ENCODE results near the gene SRCAP. TPM values are rescaled to one million over a fixed set of nuclear protein-coding genes. Genes with fewer than 3 reads are reported as not detected.

Gene SRCAP
- total RNA-seq, 4 donors from 2014 or later: 43.8 to 135 (median 71.3) TPM

DNA sequence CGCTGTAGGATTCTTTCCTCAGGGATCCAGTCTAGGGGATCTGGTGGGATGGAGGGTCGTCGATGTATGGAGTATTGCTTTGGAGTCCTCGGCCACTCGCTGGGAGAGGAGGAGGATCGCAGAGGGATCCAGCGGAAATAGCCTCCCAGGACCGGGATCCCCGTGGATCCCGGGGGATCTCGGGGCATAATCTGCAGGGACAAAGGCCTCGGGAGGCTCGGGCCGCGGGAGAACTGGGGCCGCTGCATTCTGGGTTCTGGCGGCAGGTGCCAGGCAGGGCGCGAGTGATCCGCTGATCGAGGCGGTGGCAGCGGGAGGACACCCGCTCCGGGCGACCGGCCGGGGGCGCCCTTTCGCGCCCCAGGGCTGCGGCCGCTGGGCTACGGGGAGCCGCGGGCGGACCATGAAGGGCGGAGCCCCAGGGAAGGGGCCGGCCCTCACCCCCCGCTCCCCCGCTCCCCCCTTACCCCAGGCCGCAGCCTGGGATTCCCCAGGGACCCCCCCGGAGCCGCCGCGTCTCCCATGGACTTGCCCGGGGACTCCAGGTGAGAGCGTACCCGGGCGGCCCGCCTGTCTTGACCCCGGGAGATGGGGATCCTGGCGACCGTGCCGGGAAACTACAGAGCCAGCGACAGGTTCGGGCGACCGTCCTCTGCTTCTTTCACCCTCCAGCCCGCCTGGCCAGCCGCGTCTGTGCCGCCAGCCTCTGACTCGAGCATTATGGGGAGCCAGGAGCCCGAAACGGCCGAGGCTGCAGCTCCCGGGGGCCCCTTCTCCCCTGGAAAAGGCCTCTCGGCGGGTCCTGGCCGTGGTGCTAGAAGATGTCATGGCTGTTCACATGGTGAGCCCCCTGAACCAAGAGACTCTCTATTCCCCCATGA, 47.6 kb upstream of the SRCAP start:
- H3K4me3 ChIP-seq: peak overlapping the region; percentile 77 to 97 (median 85)
- TF ChIP-seq, protein P1, sequence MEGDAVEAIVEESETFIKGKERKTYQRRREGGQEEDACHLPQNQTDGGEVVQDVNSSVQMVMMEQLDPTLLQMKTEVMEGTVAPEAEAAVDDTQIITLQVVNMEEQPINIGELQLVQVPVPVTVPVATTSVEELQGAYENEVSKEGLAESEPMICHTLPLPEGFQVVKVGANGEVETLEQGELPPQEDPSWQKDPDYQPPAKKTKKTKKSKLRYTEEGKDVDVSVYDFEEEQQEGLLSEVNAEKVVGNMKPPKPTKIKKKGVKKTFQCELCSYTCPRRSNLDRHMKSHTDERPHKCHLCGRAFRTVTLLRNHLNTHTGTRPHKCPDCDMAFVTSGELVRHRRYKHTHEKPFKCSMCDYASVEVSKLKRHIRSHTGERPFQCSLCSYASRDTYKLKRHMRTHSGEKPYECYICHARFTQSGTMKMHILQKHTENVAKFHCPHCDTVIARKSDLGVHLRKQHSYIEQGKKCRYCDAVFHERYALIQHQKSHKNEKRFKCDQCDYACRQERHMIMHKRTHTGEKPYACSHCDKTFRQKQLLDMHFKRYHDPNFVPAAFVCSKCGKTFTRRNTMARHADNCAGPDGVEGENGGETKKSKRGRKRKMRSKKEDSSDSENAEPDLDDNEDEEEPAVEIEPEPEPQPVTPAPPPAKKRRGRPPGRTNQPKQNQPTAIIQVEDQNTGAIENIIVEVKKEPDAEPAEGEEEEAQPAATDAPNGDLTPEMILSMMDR (IDR thresholded peaks at IDR 0.05): peak; percentile 39 to 81 (median 66)
- TF ChIP-seq POLR2A (IDR thresholded peaks at IDR 0.05) (peak; percentile 38), EP300 (IDR thresholded peaks at IDR 0.05; ENCODE audit: low read depth) (no peak), POLR2AphosphoS5 (IDR thresholded peaks at IDR 0.05) (peak in 2 of 3 donors; percentile 41 to 51)
- in situ Hi-C loops (cut with MboI; ENCODE audit: low pct_ligation_motif_present in 1 of 4, low pct_unique_long_range_greater_than_20kb in 1 of 4, low sequenced_read_pairs in 3 of 4): no loop called here
- peaks cover 0 to 33% (median 8%) of the 10 kb centered on the region in 4 donors for H3K36me3 ChIP-seq
- peaks cover 4 to 26% (median 20%) of the 10 kb centered on the region in 4 donors for H3K4me1 ChIP-seq
- 1% methylated on average over 41 of the region's 71 CpGs; no CpG with 5 or more reads in 1 of the 2 donors for WGBS, 2 donors (ENCODE audit: low coverage in 1 of 2)
- H3K27me3 ChIP-seq: no peaks in the 10 kb centered on the region
- H3K27ac ChIP-seq: peak overlapping the region; percentile 97 to 100 (median 98)
- DNase-seq: peak; percentile 80
- intact Hi-C loops (cut with DNase I; ENCODE audit: low total_unique reads): no loop called here
- no peaks in the 10 kb centered on the region for H3K9me3 ChIP-seq

DNA sequence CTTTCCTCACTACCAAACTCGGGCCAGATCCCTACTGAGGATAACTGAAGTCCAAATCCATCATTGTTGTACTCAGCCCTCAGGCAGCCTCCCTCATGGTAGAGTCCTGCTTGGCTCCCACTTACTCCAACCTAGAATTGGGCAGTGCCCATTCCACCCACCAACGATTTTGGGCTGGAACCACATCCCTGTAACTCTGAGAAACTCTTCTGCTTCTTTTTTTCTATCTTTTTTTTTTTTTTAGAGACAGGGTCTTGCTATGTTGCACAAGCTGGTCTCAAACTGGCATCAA, 47.0 kb upstream of the SRCAP start:
- peaks cover 9 to 32% (median 26%) of the 10 kb centered on the region in 4 donors for H3K4me1 ChIP-seq
- H3K9me3 ChIP-seq: no peaks in the 10 kb centered on the region
- intact Hi-C loops (cut with DNase I; ENCODE audit: low total_unique reads) (no loop called here), in situ Hi-C loops (cut with MboI; ENCODE audit: low pct_ligation_motif_present in 1 of 4, low pct_unique_long_range_greater_than_20kb in 1 of 4, low sequenced_read_pairs in 3 of 4) (no loop called here)
- peaks cover 0 to 33% (median 8%) of the 10 kb centered on the region in 4 donors for H3K36me3 ChIP-seq
- 12 to 22% methylated on average over 1 to 2 of the region's 2 CpGs for WGBS, 2 donors (ENCODE audit: low coverage in 1 of 2)
- H3K27ac ChIP-seq: peak overlapping the region; percentile 97 to 100 (median 98)
- no peak for DNase-seq
- H3K4me3 ChIP-seq: peak overlapping the region; percentile 77 to 97 (median 85)
- TF ChIP-seq POLR2AphosphoS5 (IDR thresholded peaks at IDR 0.05) (no peak), POLR2A (IDR thresholded peaks at IDR 0.05) (no peak)
- H3K27me3 ChIP-seq: no peaks in the 10 kb centered on the region

DNA sequence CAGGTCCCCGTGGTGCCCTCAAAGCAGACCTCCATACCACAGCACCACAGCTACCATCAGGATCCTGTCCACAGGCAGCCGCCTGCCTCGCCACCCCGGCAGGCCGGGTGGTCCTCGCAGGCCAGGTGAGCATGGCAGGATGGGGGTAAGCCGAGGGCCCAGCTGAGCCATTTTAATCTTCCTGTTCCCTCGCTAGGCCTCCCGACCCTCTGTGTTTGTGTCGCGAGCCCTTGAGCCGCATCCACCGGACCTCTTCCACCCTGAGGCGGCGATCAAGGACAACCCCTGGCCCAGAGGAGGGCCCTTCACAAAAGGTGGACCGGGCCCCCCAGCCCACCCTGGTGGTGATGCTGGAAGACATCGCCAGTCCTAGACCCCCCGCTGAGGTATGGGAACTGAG, 46.3 kb upstream of the SRCAP start:
- Histone ChIP-seq H3K36me3 (peaks cover 0 to 33% (median 8%) of the 10 kb centered on the region in 4 donors), H3K9me3 (no peaks in the 10 kb centered on the region), H3K4me1 (peaks cover 15 to 39% (median 33%) of the 10 kb centered on the region in 4 donors), H3K27ac (peak overlapping the region in 1 of 4 donors; percentile 97), H3K4me3 (no peak overlapping the region), H3K27me3 (no peaks in the 10 kb centered on the region)
- DNase-seq: no peak
- TF ChIP-seq POLR2AphosphoS5 (IDR thresholded peaks at IDR 0.05) (no peak), EP300 (IDR thresholded peaks at IDR 0.05; ENCODE audit: low read depth) (no peak), POLR2A (IDR thresholded peaks at IDR 0.05) (no peak)
- TF ChIP-seq, protein P1 (IDR thresholded peaks at IDR 0.05): no peak
- intact Hi-C loops (cut with DNase I; ENCODE audit: low total_unique reads) (no loop called here), in situ Hi-C loops (cut with MboI; ENCODE audit: low pct_ligation_motif_present in 1 of 4, low pct_unique_long_range_greater_than_20kb in 1 of 4, low sequenced_read_pairs in 3 of 4) (no loop called here)
- WGBS, 2 donors (ENCODE audit: low coverage in 1 of 2): 93% methylated on average over 18 of the region's 18 CpGs; no CpG with 5 or more reads in 1 of the 2 donors

DNA sequence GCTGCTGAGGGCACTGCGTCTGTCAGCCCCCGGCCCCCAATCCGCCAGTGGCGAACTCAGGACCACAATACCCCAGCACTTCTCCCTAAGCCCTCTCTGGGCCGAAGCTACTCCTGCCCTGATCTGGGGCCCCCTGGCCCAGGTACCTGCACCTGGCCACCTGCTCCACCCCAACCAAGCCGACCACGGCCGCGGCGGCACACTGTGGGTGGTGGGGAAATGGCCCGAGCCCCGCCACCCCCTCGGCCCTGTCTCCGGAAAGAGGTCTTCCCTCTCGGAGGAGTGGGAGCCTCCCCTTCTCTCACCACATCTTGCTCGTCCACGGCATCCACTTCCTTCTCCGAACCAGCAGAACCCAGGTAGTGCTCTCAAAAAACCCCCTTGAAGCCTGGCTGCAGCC, 44.1 kb upstream of the SRCAP start:
- H3K9me3 ChIP-seq: no peaks in the 10 kb centered on the region
- intact Hi-C loops (cut with DNase I; ENCODE audit: low total_unique reads) (no loop called here), in situ Hi-C loops (cut with MboI; ENCODE audit: low pct_ligation_motif_present in 1 of 4, low pct_unique_long_range_greater_than_20kb in 1 of 4, low sequenced_read_pairs in 3 of 4) (no loop called here)
- peaks cover 0 to 33% (median 8%) of the 10 kb centered on the region in 4 donors for H3K36me3 ChIP-seq
- peaks cover 11 to 38% (median 29%) of the 10 kb centered on the region in 4 donors for H3K4me1 ChIP-seq
- TF ChIP-seq EP300 (IDR thresholded peaks at IDR 0.05; ENCODE audit: low read depth): no peak
- TF ChIP-seq POLR2A (IDR thresholded peaks at IDR 0.05): no peak
- TF ChIP-seq, protein P1 (IDR thresholded peaks at IDR 0.05): no peak
- no peak for TF ChIP-seq POLR2AphosphoS5 (IDR thresholded peaks at IDR 0.05)
- no peak overlapping the region for H3K4me3 ChIP-seq
- H3K27me3 ChIP-seq: no peaks in the 10 kb centered on the region
- DNase-seq: no peak
- no peak overlapping the region for H3K27ac ChIP-seq
- WGBS, 2 donors (ENCODE audit: low coverage in 1 of 2): 92% methylated on average over 18 of the region's 18 CpGs; no CpG with 5 or more reads in 1 of the 2 donors

Data from transverse colon (tissue), 4 donors.